Nephron (organoid): ENCODE results near the gene EIF3B.
"Not testable (repeated sequence)": the region's sequence is repeated elsewhere in the genome, so short reads cannot be mapped to it uniquely, and the experiment has no call there.

Source experiments
- H3K27ac Mint-ChIP-seq, 3 experiments: 2 replicates each; pipeline ENCODE4 v1.8.0; 2020; ENCODE audit warnings: mixed read lengths in 3 of 3, mild to moderate bottlenecking in 2 of 3, moderate library complexity in 1 of 3
- H3K27me3 Mint-ChIP-seq: 2 replicates; pipeline ENCODE4 v1.8.0; 2021; ENCODE audit warnings: low read depth, mild to moderate bottlenecking, moderate library complexity, mixed read lengths
- H3K36me3 Mint-ChIP-seq: 2 replicates; pipeline ENCODE4 v1.8.0; 2020; ENCODE audit warnings: low read depth, mixed read lengths
- H3K4me1 Mint-ChIP-seq: 2 replicates; pipeline ENCODE4 v1.8.0; 2020; ENCODE audit warnings: mixed read lengths
- H3K4me3 Mint-ChIP-seq, 3 experiments: 2 replicates each; pipeline ENCODE4 v1.8.0; 2020; ENCODE audit warnings: mild to moderate bottlenecking in 3 of 3, mixed read lengths in 3 of 3, moderate library complexity in 2 of 3
- H3K9me3 Mint-ChIP-seq: 2 replicates; pipeline ENCODE4 v1.8.0; 2020; ENCODE audit warnings: mixed read lengths
- CTCF ChIP-seq, 3 experiments: fragments of 200-600 bp; sonication (generic); IDR thresholded peaks; one replicate each; pipeline ENCODE4 v1.5.0; 2021; ENCODE audit warnings: antibody characterized with exemption in 3 of 3; ENCODE audit not compliant: unreplicated experiment in 3 of 3

The EIF3B gene

GRCh38 chr7:2416650-2417049 lies 62.0 kb downstream of the EIF3B start:
- H3K36me3 Mint-ChIP-seq = peaks cover 6% of the 10 kb centered on the region
- peaks cover 32% of the 10 kb centered on the region for H3K4me1 Mint-ChIP-seq
- H3K9me3 Mint-ChIP-seq = no peaks in the 10 kb centered on the region
- no peaks in the 10 kb centered on the region for H3K27me3 Mint-ChIP-seq
- H3K27ac Mint-ChIP-seq = no peak overlapping the region
- no peak for TF ChIP-seq CTCF (IDR thresholded peaks at IDR 0.05; ENCODE audit: unreplicated experiment in 3 of 3)
- no peak overlapping the region for H3K4me3 Mint-ChIP-seq

DNA sequence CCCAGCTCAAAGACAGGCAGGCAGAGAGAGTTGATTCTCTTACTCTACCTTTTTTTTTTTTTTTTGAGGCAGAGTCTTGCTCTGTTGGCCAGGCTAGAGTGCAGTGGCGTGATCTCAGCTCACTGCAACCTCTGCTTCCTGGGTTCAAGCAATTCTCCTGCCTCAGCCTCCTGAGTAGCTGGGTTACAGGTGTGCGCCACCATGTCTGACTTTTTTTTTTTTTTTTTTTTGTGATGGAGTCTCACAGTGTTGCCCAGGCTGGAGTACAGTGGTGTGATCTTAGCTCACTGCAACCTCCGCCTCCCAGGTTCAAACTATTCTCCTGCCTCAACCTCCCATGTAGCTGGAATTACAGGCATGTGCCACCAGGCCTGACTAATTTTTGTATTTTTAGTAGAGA lies 62.6 kb downstream of the EIF3B start:
- not testable (repeated sequence) for H3K4me3 Mint-ChIP-seq, H3K36me3 Mint-ChIP-seq, H3K27ac Mint-ChIP-seq, H3K9me3 Mint-ChIP-seq, H3K27me3 Mint-ChIP-seq
- peaks cover 27% of the 10 kb centered on the region for H3K4me1 Mint-ChIP-seq

- Mint-ChIP-seq H3K36me3 (peaks cover 6% of the 10 kb centered on the region), H3K27me3 (no peaks in the 10 kb centered on the region), H3K4me3 (no peak overlapping the region), H3K27ac (no peak overlapping the region), H3K4me1 (peaks cover 18% of the 10 kb centered on the region), H3K9me3 (no peaks in the 10 kb centered on the region)
- no peak for TF ChIP-seq CTCF (IDR thresholded peaks at IDR 0.05; ENCODE audit: unreplicated experiment in 3 of 3)
These were observed 63.4 kb downstream of the EIF3B start for GRCh38 chr7:2417981-2418481.

DNA sequence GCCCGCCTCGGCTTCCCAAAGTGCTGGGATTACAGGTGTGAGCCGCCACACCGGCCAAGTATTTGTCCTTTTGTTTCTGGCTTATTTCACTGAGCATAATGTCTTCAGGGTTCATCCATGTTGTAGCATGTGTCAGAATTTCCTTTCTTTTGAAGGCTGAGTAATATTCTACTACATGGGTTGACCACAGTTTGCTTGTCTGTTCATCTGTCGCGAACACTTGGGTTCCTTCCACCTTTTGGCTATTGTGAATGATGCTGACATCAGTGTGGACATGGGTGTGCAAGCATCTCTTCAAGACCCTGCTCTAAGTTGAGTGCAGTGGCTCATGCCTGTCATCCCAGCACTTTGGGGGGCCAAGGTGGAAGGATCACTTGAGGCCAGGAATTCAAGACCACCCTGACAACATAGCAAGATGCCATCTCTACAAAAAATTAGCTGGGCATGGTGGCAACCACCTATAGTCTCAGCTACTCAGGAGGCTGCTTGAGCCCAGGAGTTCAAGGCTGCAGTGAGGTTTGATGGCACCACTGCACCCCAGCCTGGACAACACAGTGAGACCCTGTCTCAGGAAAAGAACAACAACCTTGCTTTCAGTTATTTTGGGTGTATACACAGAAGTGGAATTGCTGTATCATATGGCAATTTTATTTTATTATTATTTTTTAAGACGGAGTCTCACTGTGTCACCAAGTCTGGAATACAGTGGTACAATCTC lies 65.7 kb downstream of the EIF3B start:
- H3K9me3 Mint-ChIP-seq = no peaks in the 10 kb centered on the region
- H3K4me1 Mint-ChIP-seq = peaks cover 16% of the 10 kb centered on the region
- H3K4me3 Mint-ChIP-seq = no peak overlapping the region
- no peaks in the 10 kb centered on the region for H3K27me3 Mint-ChIP-seq
- peaks cover 6% of the 10 kb centered on the region for H3K36me3 Mint-ChIP-seq
- TF ChIP-seq CTCF (IDR thresholded peaks at IDR 0.05; ENCODE audit: unreplicated experiment in 3 of 3) = no peak
- H3K27ac Mint-ChIP-seq = no peak overlapping the region

- peaks cover 20% of the 10 kb centered on the region for H3K4me1 Mint-ChIP-seq
- H3K27me3 Mint-ChIP-seq = no peaks in the 10 kb centered on the region
- TF ChIP-seq CTCF (IDR thresholded peaks at IDR 0.05; ENCODE audit: unreplicated experiment in 3 of 3) = no peak
- H3K4me3 Mint-ChIP-seq = no peak overlapping the region
- H3K27ac Mint-ChIP-seq = no peak overlapping the region
- no peaks in the 10 kb centered on the region for H3K9me3 Mint-ChIP-seq
- peaks cover 3% of the 10 kb centered on the region for H3K36me3 Mint-ChIP-seq
These were observed 67.3 kb downstream of the EIF3B start for GRCh38 chr7:2421943-2422310.

GRCh38 chr7:2425749-2426148 lies 71.1 kb downstream of the EIF3B start:
- peaks cover 9% of the 10 kb centered on the region for H3K36me3 Mint-ChIP-seq
- H3K9me3 Mint-ChIP-seq = peaks cover 11% of the 10 kb centered on the region
- peaks cover 12% of the 10 kb centered on the region for H3K4me1 Mint-ChIP-seq
- H3K4me3 Mint-ChIP-seq = no peak overlapping the region
- H3K27ac Mint-ChIP-seq = no peak overlapping the region
- TF ChIP-seq CTCF (IDR thresholded peaks at IDR 0.05; ENCODE audit: unreplicated experiment in 3 of 3) = no peak
- H3K27me3 Mint-ChIP-seq = no peaks in the 10 kb centered on the region
